Psoas muscle (tissue), 8 donors: ENCODE results near the gene MRPL38. TPM values are rescaled to one million over a fixed set of nuclear protein-coding genes. Genes with fewer than 3 reads are reported as not detected.

Experiments used
- ATAC-seq, 4 donors: fragments of 200-7000 bp; cut with Tn5 transposase; one replicate each; pipeline ENCODE4 v1.9.1; 2020; ENCODE audit warnings: moderate library complexity in 3 of 4, mild to moderate bottlenecking in 2 of 4
- DNase-seq, 2 donors: peaks; one replicate each; pipeline ENCODE4 v3.0.0-alpha.2; 2020
- H3K27ac ChIP-seq: fragments of 200-600 bp; one replicate; pipeline ENCODE4 v1.8.0; 2022
- H3K27me3 ChIP-seq, 3 donors: fragments of 200-600 bp in 1 of 3; one replicate each; pipeline versions ENCODE4 v1.6.1 to v1.8.0; 2013 to 2022; ENCODE audit warnings: low read length in 2 of 3, mild to moderate bottlenecking in 2 of 3, moderate library complexity in 1 of 3; ENCODE audit not compliant: insufficient read depth in 3 of 3
- H3K36me3 ChIP-seq, 2 donors: fragments of 200-600 bp in 1 of 2; one replicate each; pipeline versions ENCODE4 v1.6.1 to v1.8.0; 2013 to 2022; ENCODE audit warnings: low read depth in 1 of 2, mild to moderate bottlenecking in 1 of 2, moderate library complexity in 1 of 2; ENCODE audit not compliant: insufficient read depth in 1 of 2
- H3K4me1 ChIP-seq: fragments of 200-600 bp; one replicate; pipeline ENCODE4 v1.8.0; 2022
- H3K4me3 ChIP-seq: fragments of 200-600 bp; one replicate; pipeline ENCODE4 v1.8.0; 2022; ENCODE audit warnings: mild to moderate bottlenecking
- H3K9me3 ChIP-seq: fragments of 200-600 bp; one replicate; pipeline ENCODE4 v1.8.0; 2022
- CTCF ChIP-seq: fragments of 200-600 bp; IDR thresholded peaks from one replicate; pipeline ENCODE4 v1.8.0; 2022; ENCODE audit warnings: antibody characterized with exemption
- WGBS, 3 donors: extraction: QIAGEN DNeasy Blood & Tissue Kit; methylation state at CpG; one replicate each; pipeline versions ENCODE4 v1.1.6 to v1.1.7; 2013; 5-methylcytosine and 5-hydroxymethylcytosine counted together
- intact Hi-C, 2 donors: fragments of 100-400 bp; cut with DNase I; formaldehyde crosslinking; loops; one replicate each; pipeline versions ENCODE4 v1.11.0 to v1.14.2; 2022
- polyA plus RNA-seq, 3 donors: library from polyadenylated mRNA; stranded (reverse); fragments of 200-250 nt; gene quantifications; one replicate each; pipeline ENCODE4 v1.2.3, GENCODE V29; 2013
- total RNA-seq, 4 donors: library from RNA; stranded (reverse); fragmentation: NEBNext Ultra II Directional in 2 of 4; extraction: Animal tissue kit (Norgen Biotek cat#: 25700) in 2 of 4; gene quantifications; one replicate each; pipeline versions ENCODE4 v1.2.1 to v1.2.4, GENCODE V29; 2021 to 2023
- donor health status: healthy with polysubstance abuse.
- donor health status: DM: no; HTN: no; CAD: no; lungs with moderate emphysema.
- donor health status: Bipolar disorder and iron deficiency.
- donor health status: healthy.
- donor health status: DM: yes; HTN: yes; CAD: no.
- donor health status: DM: no; HTN: no; CAD: no.
- donor health status: DM: no; HTN: no; CAD: no.
- donor health status: DM: yes; HTN: yes; CAD: no.

Gene MRPL38
- total and polyA plus RNA-seq, 7 donors: 104 to 168 (median 115) TPM

DNA sequence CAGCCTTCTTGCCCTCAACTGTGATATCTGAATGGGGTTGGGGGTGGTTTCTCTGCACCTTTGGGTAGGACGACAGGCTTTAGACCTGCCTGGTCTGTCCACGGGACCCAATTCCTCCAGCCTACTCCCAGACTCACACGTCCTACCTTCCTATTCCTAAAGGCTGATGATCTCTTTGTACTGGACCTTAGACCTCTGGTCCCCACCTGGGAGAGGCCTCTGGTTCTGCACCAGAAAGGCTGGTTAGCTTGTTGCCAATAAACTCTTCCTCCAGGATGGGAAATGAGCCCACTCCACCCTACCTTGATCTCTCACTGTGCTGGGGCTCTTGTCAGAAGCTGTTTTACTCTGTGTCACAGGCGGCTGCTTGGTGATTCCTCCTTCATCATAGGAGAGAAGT lies 21.8 kb upstream of the MRPL38 start:
- TF ChIP-seq CTCF: no peak
- DNase-seq: no peak
- Histone ChIP-seq H3K9me3 (no peaks in the 10 kb centered on the region), H3K27me3 (no peaks in the 10 kb centered on the region), H3K36me3 (peaks cover 0 to 15% of the 10 kb centered on the region in 2 donors), H3K4me3 (no peak overlapping the region), H3K4me1 (no peaks in the 10 kb centered on the region), H3K27ac (no peak overlapping the region)
- ATAC-seq: no peak
- intact Hi-C loops: no loop called here
- 92 to 95% (median 92%) methylated on average over 4 of the region's 4 CpGs for WGBS, 3 donors

DNA sequence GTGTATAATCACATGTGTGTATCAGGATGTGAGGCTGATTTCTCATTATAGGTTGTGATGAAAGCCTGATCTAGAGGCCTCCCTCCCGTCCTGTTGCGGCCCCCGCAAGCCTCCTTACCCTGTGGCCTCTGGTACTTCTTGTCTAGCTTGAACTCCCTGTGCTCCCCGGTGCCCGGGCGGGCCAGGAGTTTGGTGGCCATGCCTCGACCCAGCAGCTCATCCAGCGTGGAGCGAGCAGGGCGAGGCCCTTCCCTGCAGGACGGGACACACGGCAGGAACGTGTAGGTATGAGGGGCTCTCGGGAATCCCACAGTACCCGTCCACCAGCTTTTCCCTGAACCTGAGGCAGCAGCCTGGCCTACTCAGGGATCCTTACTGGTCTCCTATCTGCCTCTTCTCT lies 21.2 kb upstream of the MRPL38 start:
- no peaks in the 10 kb centered on the region for H3K9me3 ChIP-seq
- no peaks in the 10 kb centered on the region for H3K27me3 ChIP-seq
- no peak for ATAC-seq
- H3K27ac ChIP-seq: no peak overlapping the region
- no peak overlapping the region for H3K4me3 ChIP-seq
- peaks cover 0 to 15% of the 10 kb centered on the region in 2 donors for H3K36me3 ChIP-seq
- no peaks in the 10 kb centered on the region for H3K4me1 ChIP-seq
- no peak for DNase-seq
- intact Hi-C loops: no loop called here
- WGBS, 3 donors: 92 to 99% (median 96%) methylated on average over 15 of the region's 15 CpGs
- TF ChIP-seq CTCF: no peak

DNA sequence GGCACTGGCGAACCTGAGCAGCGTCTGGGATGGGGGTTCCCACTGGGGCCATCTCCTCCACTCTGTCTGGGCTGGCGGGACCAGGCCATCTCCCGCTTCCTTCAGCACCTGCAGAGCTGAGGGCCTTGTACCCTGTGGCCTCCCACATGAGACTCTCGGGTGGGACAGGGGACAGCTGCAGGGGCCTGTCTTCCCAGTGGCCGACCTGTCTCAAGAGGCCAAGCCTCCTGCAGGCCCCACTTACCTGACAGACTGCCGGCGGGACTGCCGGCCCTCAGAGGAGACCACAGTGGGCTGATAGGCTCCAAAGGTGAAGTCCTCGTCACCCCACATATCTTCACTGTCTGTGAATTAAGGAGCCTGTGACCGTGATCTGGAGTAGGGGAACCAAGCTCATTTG lies 20.4 kb upstream of the MRPL38 start:
- intact Hi-C loops: no loop called here
- 90 to 96% (median 90%) methylated on average over 11 of the region's 11 CpGs for WGBS, 3 donors
- TF ChIP-seq CTCF: no peak
- Histone ChIP-seq H3K27ac (no peak overlapping the region), H3K4me1 (no peaks in the 10 kb centered on the region), H3K27me3 (no peaks in the 10 kb centered on the region), H3K4me3 (no peak overlapping the region), H3K36me3 (peaks cover 0 to 15% of the 10 kb centered on the region in 2 donors), H3K9me3 (no peaks in the 10 kb centered on the region)
- DNase-seq (no peak), ATAC-seq (no peak)

GRCh38 chr17:75922963-75923874 lies 18.5 kb upstream of the MRPL38 start:
- Histone ChIP-seq H3K9me3 (no peaks in the 10 kb centered on the region), H3K4me1 (no peaks in the 10 kb centered on the region), H3K27ac (no peak overlapping the region), H3K36me3 (peaks cover 0 to 15% of the 10 kb centered on the region in 2 donors), H3K27me3 (no peaks in the 10 kb centered on the region), H3K4me3 (no peak overlapping the region)
- 79 to 91% (median 82%) methylated on average over 19 of the region's 19 CpGs for WGBS, 3 donors
- no peak for ATAC-seq
- intact Hi-C loops: no loop called here
- no peak for DNase-seq
- TF ChIP-seq CTCF: no peak
